ENCODE data around the gene DDX56.
"Not testable (repeated sequence)": the region's sequence is repeated elsewhere in the genome, so short reads cannot be mapped to it uniquely, and the experiment has no call there.

DDX56 gene

DNA sequence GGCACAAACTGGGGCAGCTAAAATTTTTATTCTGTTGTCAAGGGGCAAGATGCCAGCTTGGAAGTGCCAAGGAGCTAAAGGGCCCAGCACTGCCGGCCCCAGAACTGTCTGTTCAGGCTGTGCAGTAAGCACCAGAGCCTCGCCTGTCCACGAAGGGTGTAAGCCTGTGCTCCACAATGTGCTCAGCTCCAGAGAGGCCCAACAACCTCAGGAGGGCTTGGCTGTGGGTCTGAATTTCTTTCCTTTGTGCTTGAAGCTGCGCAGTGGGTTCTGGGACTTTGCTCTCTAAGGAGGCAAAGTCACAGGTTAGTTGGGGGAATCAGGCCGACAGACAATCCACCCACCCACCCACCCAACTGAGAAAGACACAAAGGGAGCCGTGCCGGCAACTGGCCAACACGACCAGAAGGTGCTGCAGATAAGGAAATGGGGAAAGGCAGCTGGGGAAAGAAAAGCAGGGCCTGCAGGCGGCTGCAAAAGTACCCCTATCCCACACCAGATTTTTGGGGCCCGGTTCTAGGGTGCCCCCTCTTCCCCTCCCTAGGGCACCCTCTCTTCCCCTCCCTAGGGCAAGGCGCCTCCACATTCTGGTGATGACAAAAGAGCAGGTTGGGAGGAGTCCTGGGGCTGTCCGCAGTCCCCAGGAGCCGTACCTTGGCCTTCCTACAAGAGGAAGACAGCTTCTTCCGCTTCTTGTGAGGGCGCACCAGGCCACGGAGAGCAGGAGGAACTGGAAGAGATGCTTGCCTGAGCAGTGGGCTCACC is 7.7 kb downstream of the DDX56 start:
- H3K4me3 ChIP-seq (ENCODE audit: low read depth, low read length) = no peak overlapping the region
- DNase-seq (ENCODE audit: low read depth) = no peak

GRCh38 chr7:44565097-44565794 is 8.5 kb downstream of the DDX56 start:
- DNase-seq (ENCODE audit: low read depth) = no peak
- H3K4me3 ChIP-seq (ENCODE audit: low read depth, low read length) = no peak overlapping the region

- DNase-seq (ENCODE audit: low read depth) = no peak
These were observed 9.1 kb downstream of the DDX56 start for GRCh38 chr7:44564606-44565005.

GRCh38 chr7:44563171-44563679 is 10.5 kb downstream of the DDX56 start:
- DNase-seq (ENCODE audit: low read depth) = no peak
- H3K4me3 ChIP-seq (ENCODE audit: low read depth, low read length) = no peak overlapping the region

More at GRCh38 chr7:44564606-44565005, 9.1 kb downstream of the DDX56 start:
- no peak overlapping the region for H3K4me3 ChIP-seq (ENCODE audit: low read depth, low read length)

- not testable (repeated sequence) for DNase-seq (ENCODE audit: low read depth); H3K4me3 ChIP-seq (ENCODE audit: low read depth, low read length)
These were observed 11.1 kb downstream of the DDX56 start for GRCh38 chr7:44562622-44562962.

GRCh38 chr7:44561962-44562621 is 11.6 kb downstream of the DDX56 start:
- H3K4me3 ChIP-seq (ENCODE audit: low read depth, low read length) = no peak overlapping the region
- DNase-seq (ENCODE audit: low read depth) = no peak

GRCh38 chr7:44561481-44561880 is 12.2 kb downstream of the DDX56 start:
- DNase-seq (ENCODE audit: low read depth) = no peak
- H3K4me3 ChIP-seq (ENCODE audit: low read depth, low read length) = no peak overlapping the region

DNA sequence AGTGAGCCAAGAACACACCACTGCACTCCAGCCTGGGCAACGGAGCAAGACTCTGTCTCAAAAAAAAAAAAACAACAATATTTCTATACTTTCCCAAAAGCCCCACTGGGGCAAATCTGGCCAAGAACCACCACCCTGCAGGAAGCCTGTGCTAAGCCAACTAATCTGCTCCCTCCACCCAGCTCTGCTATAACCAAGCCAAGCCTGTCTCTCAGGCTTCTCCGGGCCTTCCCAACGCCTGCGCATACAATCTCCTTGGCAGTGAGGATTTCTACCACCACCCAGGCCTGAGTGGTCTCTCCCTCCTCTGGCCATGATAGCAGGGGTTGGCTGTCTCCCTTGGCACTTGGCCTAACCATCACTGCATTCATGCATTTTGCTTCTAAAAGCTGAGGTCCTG is 14.2 kb downstream of the DDX56 start:
- H3K4me3 ChIP-seq (ENCODE audit: low read depth, low read length) = no peak overlapping the region
- no peak for DNase-seq (ENCODE audit: low read depth)

- no peak for DNase-seq (ENCODE audit: low read depth)
These were observed 16.2 kb downstream of the DDX56 start for GRCh38 chr7:44557485-44557884.

DNA sequence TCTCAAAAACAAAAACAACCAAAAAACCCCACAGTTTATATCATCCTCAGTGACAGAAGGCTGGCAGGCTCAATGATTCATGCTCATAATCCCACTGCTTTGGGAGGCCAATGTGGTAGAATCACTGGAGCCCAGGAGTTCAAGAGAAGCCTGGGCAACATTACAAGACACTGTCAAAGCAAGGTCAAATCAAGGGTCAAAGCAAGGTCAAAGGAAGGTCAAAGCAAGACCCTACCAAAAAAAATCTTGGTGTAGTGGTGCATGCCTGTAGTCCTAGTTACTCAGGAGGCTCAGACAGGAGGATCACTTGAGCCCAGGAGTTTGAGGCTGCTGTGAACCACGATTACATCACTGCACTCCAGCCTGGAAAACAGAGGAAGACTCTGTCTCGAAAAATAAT is 18.4 kb downstream of the DDX56 start:
- no peak for DNase-seq (ENCODE audit: low read depth)
- H3K4me3 ChIP-seq (ENCODE audit: low read depth, low read length) = no peak overlapping the region

More at GRCh38 chr7:44557485-44557884, 16.2 kb downstream of the DDX56 start:
- H3K4me3 ChIP-seq (ENCODE audit: low read depth, low read length) = no peak overlapping the region

DNA sequence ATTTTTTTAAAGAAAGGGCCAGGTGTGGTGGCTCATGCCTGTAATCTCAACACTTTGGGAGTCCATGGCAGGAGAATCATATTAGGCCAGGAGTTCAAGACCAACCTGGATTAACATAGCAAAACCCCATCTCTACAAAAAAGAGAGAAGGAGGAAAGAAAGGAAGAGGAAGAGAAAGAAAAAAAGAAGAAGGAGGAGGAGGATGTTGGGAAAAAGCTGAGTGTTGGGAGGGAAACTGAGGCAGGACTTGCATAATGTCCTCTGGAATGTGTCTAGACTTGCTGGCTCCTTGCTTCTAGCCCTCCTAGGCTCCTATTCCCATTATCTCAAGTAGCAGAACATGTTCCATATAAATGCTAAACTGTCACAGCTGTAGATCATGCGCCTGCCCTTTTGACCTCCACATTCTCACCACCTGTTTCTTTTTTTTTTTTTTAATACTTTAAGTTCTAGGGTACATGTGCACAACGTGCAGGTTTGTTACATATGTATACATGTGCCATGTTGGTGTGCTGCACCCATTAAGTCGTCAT is 21.2 kb downstream of the DDX56 start:
- DNase-seq (ENCODE audit: low read depth); H3K4me3 ChIP-seq (ENCODE audit: low read depth, low read length): not testable (repeated sequence)

DNA sequence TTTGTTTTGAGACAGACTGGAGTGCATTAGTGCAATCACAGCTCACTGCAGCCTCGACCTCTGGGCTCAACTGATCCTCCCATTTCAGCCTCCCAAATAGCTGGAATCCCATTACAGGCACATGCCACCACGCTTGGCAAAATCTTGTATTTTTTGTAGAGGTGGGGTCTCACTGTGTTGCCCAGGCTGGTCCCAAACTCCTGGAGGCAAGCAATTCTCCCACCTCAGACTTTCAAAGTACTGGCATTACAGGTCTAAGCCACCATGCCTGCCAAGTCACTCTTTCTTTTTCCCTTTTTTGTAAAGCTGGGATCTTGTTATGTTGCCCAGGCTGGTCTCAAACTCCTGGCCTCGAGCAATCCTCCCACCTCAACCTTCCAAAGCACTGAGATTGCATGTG is 24.3 kb downstream of the DDX56 start:
- no peak for DNase-seq (ENCODE audit: low read depth)
- H3K4me3 ChIP-seq (ENCODE audit: low read depth, low read length) = no peak overlapping the region

GRCh38 chr7:44548893-44549292 is 24.8 kb downstream of the DDX56 start:
- no peak overlapping the region for H3K4me3 ChIP-seq (ENCODE audit: low read depth, low read length)
- no peak for DNase-seq (ENCODE audit: low read depth)

DNA sequence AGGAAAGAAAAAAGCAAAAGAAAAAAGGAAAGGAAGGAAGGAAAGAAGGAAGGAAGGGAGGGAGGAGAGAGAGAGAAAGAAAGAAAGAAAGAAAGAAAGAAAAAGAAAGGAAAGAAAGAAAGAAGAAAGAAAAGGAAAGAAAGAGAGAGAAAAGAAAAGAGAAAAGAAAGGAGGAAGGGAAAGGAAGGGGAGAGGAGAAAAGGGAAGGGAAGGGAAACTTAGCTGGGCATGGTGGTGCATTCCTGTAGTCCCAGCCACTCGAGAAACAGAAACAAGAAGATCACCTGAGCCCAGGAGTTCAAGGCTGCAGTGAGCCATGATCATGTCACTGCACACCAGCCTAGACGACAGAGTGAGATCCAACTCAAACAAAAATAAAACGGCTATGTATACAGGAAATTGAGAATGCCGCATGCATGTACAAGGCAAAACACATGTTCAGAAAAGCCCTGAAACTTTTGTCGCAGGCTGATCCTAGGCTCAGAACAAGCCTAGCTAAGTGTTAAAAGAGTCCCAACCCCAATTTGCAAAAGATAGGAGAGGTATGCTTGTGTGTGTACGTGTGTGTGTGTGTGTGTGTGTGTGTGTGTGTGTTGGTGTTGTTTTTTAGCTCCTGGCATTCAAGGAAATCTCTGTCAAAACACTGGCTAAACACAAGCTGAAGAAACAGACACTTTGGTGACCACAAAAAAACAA is 26.0 kb downstream of the DDX56 start:
- H3K4me3 ChIP-seq (ENCODE audit: low read depth, low read length) = no peak overlapping the region
- DNase-seq (ENCODE audit: low read depth) = no peak

DNA sequence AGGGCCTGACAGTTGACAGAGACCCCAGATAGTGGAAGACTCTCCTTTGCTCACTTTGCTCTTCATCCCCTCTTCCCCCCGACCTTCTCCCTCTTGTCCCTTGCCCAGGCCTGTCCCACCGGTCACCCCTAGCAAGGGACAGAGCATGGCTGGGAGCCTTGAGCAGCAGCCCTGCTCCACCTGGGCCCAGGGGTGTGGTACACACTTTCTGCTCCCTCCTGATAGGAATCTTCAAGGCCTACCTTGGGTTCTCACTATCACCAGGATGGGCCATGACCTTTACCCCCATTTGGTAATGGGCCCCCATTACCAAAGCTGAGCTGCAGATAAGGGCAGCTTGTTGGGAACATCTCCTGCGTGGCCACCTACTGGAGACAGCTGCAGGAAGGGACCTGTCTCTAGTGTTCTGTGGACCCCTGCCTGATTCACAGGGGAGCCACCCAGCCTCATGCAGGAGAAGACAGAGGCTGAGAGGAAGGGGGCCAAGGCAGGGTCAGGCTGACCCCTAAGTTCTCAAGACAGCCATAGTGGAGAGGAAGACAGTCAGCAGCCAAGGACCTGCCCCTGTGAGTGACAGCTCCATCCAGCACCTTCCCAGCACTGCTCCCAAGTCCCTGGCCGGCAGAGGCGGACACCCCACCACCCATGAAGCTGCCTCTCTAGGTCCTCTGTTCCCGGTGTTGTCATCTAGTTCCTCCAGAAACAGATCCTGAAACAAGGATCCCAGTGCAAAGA is 31.7 kb downstream of the DDX56 start:
- DNase-seq (ENCODE audit: low read depth) = no peak
- H3K4me3 ChIP-seq (ENCODE audit: low read depth, low read length) = no peak overlapping the region

DNA sequence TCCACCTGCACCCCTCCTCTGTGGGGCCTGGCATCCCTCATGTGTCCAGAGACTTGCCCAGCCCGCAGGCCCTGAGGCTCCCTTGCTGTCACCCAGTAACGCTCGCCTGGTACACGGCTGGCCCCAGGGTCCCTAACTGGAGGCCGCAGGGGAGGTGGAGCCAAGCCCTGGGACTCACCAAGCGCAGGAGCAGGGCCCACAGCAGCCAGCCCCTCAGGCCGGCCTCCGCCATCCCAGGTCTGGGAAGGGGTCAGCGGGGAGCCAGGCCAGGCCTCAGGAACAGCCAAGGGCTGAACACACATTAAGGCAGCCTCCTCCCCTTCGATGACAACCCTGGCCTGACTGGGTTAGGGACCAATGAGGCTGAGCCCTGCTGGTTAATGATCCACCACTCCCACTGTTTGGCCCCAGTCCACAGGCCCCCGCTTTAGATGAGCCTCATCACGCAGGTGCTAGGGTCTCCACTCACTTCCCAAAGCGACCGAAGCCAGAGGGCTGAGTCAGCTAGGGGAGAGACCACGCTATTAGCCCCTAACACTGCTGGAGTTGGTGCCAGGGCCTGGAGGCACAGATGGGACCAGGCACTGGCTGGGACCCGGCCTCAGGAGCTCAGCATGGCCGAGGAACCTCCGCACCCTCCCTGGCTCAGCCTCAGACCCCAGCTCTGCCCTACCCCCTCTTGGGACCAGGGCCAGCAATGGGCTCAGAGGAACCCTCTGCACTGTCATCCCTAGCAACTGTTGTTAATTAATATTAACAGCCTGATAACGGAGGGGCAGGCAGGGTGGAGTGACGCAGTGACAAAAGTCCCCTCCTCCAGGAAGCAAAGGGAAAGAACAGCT is 32.5 kb downstream of the DDX56 start, which contains the start of gene NPC1L1:
TSS of gene NPC1L1 (minus strand) at position 303 of the 842 bp plus-strand sequence. CDS start at position 232, 71 bp downstream.
- DNase-seq (ENCODE audit: low read depth) = no peak

DNA sequence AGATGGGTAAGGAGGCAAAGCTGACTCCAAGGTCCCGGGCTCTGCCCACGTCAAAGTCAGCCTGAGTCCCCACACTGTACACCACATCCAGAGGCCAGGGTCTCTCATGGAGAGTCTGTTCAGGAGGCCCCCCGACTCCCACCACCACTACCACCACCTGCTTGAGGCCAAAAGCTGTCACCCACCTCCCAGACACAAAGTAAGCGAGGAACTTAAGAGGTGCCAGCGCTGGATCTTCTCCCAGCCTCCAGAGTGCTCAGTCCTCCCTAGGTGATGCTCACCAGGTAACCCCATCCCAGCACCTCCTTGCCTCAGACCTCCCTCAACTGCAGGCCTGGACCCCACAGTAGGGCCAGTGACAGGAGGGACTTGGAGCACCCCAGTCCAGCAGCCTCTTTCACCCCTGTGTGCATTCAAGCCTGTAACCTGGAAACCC is 33.1 kb downstream of the DDX56 start:
- H3K4me3 ChIP-seq (ENCODE audit: low read depth, low read length) = no peak overlapping the region
- DNase-seq (ENCODE audit: low read depth) = no peak

More for the DNA sequence above, 32.5 kb downstream of the DDX56 start, which contains the start of gene NPC1L1:
- no peak within 1 kb of the TSS for H3K4me3 ChIP-seq (ENCODE audit: low read depth, low read length)
